Astrocyte of the spinal cord (primary cell): Measurements from ENCODE around the gene CABP4.

Experiments
- DNase-seq: peaks from one replicate; pipeline ENCODE4 v3.0.0; 2011; ENCODE audit warnings: low read depth, low spot score
- H3K4me3 ChIP-seq: 2 replicates; pipeline ENCODE4 v1.5.1; 2011; ENCODE audit warnings: low read depth, mild to moderate bottlenecking, low read length, moderate library complexity
- CTCF ChIP-seq: IDR thresholded peaks from 2 replicates; pipeline ENCODE4 v1.5.1; 2012; ENCODE audit warnings: low read depth, mild to moderate bottlenecking, low read length, inconsistent platforms
- in situ Hi-C: cut with HindIII; loops from 2 replicates; pipeline ENCODE4 v1.10.0; 2017; ENCODE audit warnings: low sequenced_read_pairs

CABP4 gene

DNA sequence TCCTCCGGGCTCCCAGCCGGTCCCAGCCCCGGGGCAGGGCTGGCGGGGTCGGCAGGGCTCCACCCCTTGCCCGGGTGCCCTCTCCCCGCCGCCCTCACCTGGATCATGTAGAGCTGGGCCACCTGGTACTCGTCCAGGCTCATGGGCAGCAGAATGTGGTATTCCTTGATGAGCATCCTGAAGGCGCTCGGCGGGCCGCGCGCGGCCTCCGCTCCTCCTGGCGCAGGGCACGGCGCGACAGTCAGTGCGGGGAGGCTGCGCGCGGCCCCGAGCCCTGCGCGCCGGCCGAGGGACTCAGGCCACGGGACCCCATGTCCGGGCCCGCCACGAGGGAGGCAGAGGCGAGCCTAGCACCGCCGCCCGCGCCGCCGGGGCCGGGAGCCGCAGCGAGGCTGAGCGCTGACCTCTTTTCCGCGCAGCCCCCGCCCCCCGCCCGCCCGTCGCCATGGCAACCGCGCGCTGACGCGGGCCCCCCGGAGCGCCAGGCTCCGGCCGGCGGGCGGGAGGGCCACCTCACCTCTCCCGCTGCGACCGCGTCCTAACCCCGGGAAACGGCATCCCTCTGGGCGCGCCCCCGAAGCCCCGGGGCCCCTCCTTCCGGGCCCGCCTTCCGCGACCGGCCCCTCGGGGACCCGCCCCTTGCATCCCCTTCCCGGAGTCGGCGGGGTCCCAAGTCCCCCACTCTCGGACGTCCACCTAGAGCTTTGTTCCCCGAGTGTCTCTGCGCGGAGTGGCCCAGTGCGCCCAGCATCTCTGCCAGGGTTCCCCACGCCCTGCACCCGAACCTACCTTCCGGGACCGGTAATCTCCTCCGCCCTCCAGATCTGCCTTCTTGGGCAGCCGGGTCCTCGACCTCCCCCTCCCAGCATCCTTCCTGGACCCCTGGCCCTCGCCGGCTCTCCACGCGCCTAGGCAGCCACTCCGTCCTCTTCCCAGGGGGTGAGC lies 49.1 kb downstream of the CABP4 start:
- in situ Hi-C loops: no loop called here
- peak; percentile 15 for DNase-seq
- no peak for TF ChIP-seq CTCF
- peak overlapping the region; percentile 55 for H3K4me3 ChIP-seq

DNA sequence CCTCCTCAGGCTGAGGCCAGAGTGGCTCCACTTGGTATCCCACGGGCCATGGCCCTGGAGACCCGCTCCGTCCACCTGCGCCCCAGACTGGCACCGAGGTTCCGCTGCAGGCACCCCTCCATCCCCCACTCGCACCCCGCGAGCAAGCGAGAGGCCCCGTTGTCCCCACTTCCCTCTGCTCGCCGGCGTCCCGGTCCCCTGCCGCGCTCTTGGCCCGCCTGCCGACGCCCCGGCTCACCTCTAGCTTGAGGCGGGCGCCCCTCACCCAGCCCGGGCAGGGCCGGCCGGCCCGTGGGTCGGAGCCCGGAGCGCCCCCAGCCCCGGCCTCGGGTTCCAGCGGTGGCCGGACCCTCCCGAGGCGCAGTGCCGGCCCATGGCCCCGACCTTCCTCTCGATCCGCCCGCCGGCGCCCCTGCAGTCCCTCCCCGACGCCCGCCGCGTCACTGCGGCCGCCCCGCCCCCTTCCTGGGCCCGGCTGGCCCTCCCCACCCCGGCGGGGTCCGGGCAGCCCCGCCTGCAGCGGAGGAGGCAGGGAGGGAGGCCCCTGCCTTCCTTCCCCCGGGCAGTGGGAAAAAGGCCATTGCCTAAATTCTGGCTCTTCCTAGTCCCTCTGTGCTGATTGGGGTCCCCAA lies 49.9 kb downstream of the CABP4 start, which contains the start of gene PITPNM1:
PITPNM1 (minus strand) TSS at position 414 of the 632 bp plus-strand sequence. CDS start 1,183 bp downstream, outside the sequence.
- peak; percentile 46 for DNase-seq
- H3K4me3 ChIP-seq: peak within 1 kb of the TSS; percentile 55
- TF ChIP-seq CTCF: no peak
- in situ Hi-C loops: no loop called here

GRCh38 chr11:67505605-67506396 lies 50.6 kb downstream of the CABP4 start:
- peak; percentile 87 for DNase-seq
- in situ Hi-C loops: no loop called here
- peak; percentile 98 for TF ChIP-seq CTCF
- H3K4me3 ChIP-seq: no peak overlapping the region

GRCh38 chr11:67506426-67507051 lies 51.4 kb downstream of the CABP4 start:
- TF ChIP-seq CTCF: no peak
- DNase-seq: no peak
- in situ Hi-C loops: no loop called here
- no peak overlapping the region for H3K4me3 ChIP-seq

DNA sequence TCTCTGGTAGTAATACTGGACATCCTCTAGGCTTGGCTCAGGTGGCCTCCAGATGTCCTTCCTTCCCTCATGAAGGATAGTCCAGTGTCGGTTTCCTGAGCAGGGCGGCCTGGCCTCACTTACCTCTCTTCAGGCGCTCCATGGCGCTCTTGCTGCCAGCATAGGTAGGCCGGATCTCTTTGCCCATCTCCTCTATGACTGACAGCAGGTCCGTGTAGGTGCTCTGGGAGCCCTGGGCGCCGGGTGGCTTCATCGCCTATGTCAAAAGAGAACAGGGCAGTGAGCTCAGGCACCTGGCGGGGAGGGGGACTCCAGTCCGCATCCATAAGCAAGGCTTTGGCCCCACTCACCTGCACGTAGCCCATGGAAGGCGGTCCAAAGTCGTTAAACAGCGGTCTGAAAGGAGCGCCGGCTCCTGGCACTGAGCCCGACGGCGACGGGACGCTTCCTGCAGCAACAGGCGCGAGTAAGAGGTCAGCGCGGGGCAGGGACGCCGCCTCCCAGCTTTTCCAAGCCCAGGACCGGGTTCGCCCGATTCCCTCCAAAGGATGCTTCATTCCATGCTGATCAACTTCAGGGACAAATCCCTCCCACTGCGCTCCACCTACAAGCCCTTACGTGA lies 52.2 kb downstream of the CABP4 start:
- DNase-seq: no peak
- peak overlapping the region; percentile 69 for H3K4me3 ChIP-seq
- no peak for TF ChIP-seq CTCF
- in situ Hi-C loops: no loop called here
